ENCODE results near the gene NPDC1.
A peak's percentile ranks its signal among the peaks of the same experiment; 100 is the strongest.

Gene NPDC1

GRCh38 chr9:137053944-137054931 lies 8.3 kb upstream of the NPDC1 start, which contains the start of gene ENTPD2:
Gene ENTPD2 (minus strand): TSS chr9:137054061. CDS start chr9:137053997, 64 bp downstream.
- peak within 1 kb of the TSS; percentile 50 for H3K4me3 ChIP-seq (ENCODE audit: low read length)
- no peak within 1 kb of the TSS; the same call in 1 of the 2 replicates for H3K9ac ChIP-seq (ENCODE audit: low read depth, low read length)

GRCh38 chr9:137052998-137053943 lies 7.3 kb upstream of the NPDC1 start:
- H3K36me3 ChIP-seq (ENCODE audit: insufficient read depth, low read length): no peaks in the 10 kb centered on the region
- no peaks in the 10 kb centered on the region for H3K4me1 ChIP-seq (ENCODE audit: insufficient read depth, low read length)
- H3K27ac ChIP-seq (ENCODE audit: low read depth, low read length): no peak overlapping the region
- no peak overlapping the region for H3K9ac ChIP-seq (ENCODE audit: low read depth, low read length)
- peak overlapping the region; percentile 50 for H3K4me3 ChIP-seq (ENCODE audit: low read length)
- peaks cover 75% of the 10 kb centered on the region for H3K27me3 ChIP-seq (ENCODE audit: insufficient read depth, low read length)
- no peaks in the 10 kb centered on the region for H3K9me3 ChIP-seq (ENCODE audit: insufficient read depth, low read depth, low read length)
- WGBS: 14% methylated on average over 71 of the region's 71 CpGs

More at GRCh38 chr9:137053944-137054931, 8.3 kb upstream of the NPDC1 start, which contains the start of gene ENTPD2:
- Histone ChIP-seq H3K36me3 (ENCODE audit: insufficient read depth, low read length) (no peaks in the 10 kb centered on the region), H3K27me3 (ENCODE audit: insufficient read depth, low read length) (peaks cover 68% of the 10 kb centered on the region), H3K4me1 (ENCODE audit: insufficient read depth, low read length) (no peaks in the 10 kb centered on the region), H3K9me3 (ENCODE audit: insufficient read depth, low read depth, low read length) (no peaks in the 10 kb centered on the region), H3K27ac (ENCODE audit: low read depth, low read length) (no peak within 1 kb of the TSS)
- 15% methylated on average over 90 of the region's 90 CpGs for WGBS

GRCh38 chr9:137052293-137052692 lies 6.3 kb upstream of the NPDC1 start:
- Histone ChIP-seq H3K27me3 (ENCODE audit: insufficient read depth, low read length) (peaks cover 85% of the 10 kb centered on the region), H3K4me3 (ENCODE audit: low read length) (no peak overlapping the region), H3K9me3 (ENCODE audit: insufficient read depth, low read depth, low read length) (no peaks in the 10 kb centered on the region), H3K9ac (ENCODE audit: low read depth, low read length) (no peak overlapping the region), H3K36me3 (ENCODE audit: insufficient read depth, low read length) (no peaks in the 10 kb centered on the region), H3K4me1 (ENCODE audit: insufficient read depth, low read length) (no peaks in the 10 kb centered on the region), H3K27ac (ENCODE audit: low read depth, low read length) (no peak overlapping the region)
- 72% methylated on average over 7 of the region's 8 CpGs for WGBS

- Histone ChIP-seq H3K36me3 (ENCODE audit: insufficient read depth, low read length) (no peaks in the 10 kb centered on the region), H3K27ac (ENCODE audit: low read depth, low read length) (no peak overlapping the region), H3K4me1 (ENCODE audit: insufficient read depth, low read length) (no peaks in the 10 kb centered on the region), H3K27me3 (ENCODE audit: insufficient read depth, low read length) (peaks cover 92% of the 10 kb centered on the region), H3K9ac (ENCODE audit: low read depth, low read length) (no peak overlapping the region), H3K4me3 (ENCODE audit: low read length) (no peak overlapping the region), H3K9me3 (ENCODE audit: insufficient read depth, low read depth, low read length) (no peaks in the 10 kb centered on the region)
- WGBS: 92% methylated on average over 17 of the region's 17 CpGs
Measured at GRCh38 chr9:137051145-137051724, 5.3 kb upstream of the NPDC1 start.

GRCh38 chr9:137050570-137050969 lies 4.6 kb upstream of the NPDC1 start:
- Histone ChIP-seq H3K27me3 (ENCODE audit: insufficient read depth, low read length) (peaks cover 92% of the 10 kb centered on the region), H3K9ac (ENCODE audit: low read depth, low read length) (no peak overlapping the region), H3K9me3 (ENCODE audit: insufficient read depth, low read depth, low read length) (no peaks in the 10 kb centered on the region), H3K4me3 (ENCODE audit: low read length) (no peak overlapping the region), H3K4me1 (ENCODE audit: insufficient read depth, low read length) (no peaks in the 10 kb centered on the region), H3K27ac (ENCODE audit: low read depth, low read length) (no peak overlapping the region), H3K36me3 (ENCODE audit: insufficient read depth, low read length) (no peaks in the 10 kb centered on the region)
- 79% methylated on average over 5 of the region's 5 CpGs for WGBS

- 46% methylated on average over 38 of the region's 38 CpGs for WGBS
- peaks cover 3% of the 10 kb centered on the region; the same call in 1 of the 2 replicates for H3K4me1 ChIP-seq (ENCODE audit: insufficient read depth, low read length)
- H3K4me3 ChIP-seq (ENCODE audit: low read length): no peak overlapping the region
- H3K36me3 ChIP-seq (ENCODE audit: insufficient read depth, low read length): no peaks in the 10 kb centered on the region
- H3K9me3 ChIP-seq (ENCODE audit: insufficient read depth, low read depth, low read length): no peaks in the 10 kb centered on the region
- H3K9ac ChIP-seq (ENCODE audit: low read depth, low read length): no peak overlapping the region
- H3K27ac ChIP-seq (ENCODE audit: low read depth, low read length): no peak overlapping the region
- peaks cover 92% of the 10 kb centered on the region for H3K27me3 ChIP-seq (ENCODE audit: insufficient read depth, low read length)
Measured at GRCh38 chr9:137049544-137050449, 3.8 kb upstream of the NPDC1 start.

GRCh38 chr9:137048655-137049543 lies 2.9 kb upstream of the NPDC1 start:
- Histone ChIP-seq H3K9me3 (ENCODE audit: insufficient read depth, low read depth, low read length) (no peaks in the 10 kb centered on the region), H3K36me3 (ENCODE audit: insufficient read depth, low read length) (no peaks in the 10 kb centered on the region), H3K4me3 (ENCODE audit: low read length) (no peak overlapping the region), H3K9ac (ENCODE audit: low read depth, low read length) (no peak overlapping the region), H3K27me3 (ENCODE audit: insufficient read depth, low read length) (peaks cover 92% of the 10 kb centered on the region), H3K4me1 (ENCODE audit: insufficient read depth, low read length) (peaks cover 3% of the 10 kb centered on the region; the same call in 1 of the 2 replicates), H3K27ac (ENCODE audit: low read depth, low read length) (no peak overlapping the region)
- 47% methylated on average over 72 of the region's 72 CpGs for WGBS

- Histone ChIP-seq H3K27me3 (ENCODE audit: insufficient read depth, low read length) (peaks cover 61% of the 10 kb centered on the region), H3K9ac (ENCODE audit: low read depth, low read length) (no peak overlapping the region), H3K4me1 (ENCODE audit: insufficient read depth, low read length) (peaks cover 3% of the 10 kb centered on the region; the same call in 1 of the 2 replicates), H3K27ac (ENCODE audit: low read depth, low read length) (no peak overlapping the region), H3K36me3 (ENCODE audit: insufficient read depth, low read length) (no peaks in the 10 kb centered on the region), H3K4me3 (ENCODE audit: low read length) (peak overlapping the region; percentile 69), H3K9me3 (ENCODE audit: insufficient read depth, low read depth, low read length) (no peaks in the 10 kb centered on the region)
- WGBS: 6% methylated on average over 96 of the region's 96 CpGs
Measured at GRCh38 chr9:137045294-137046087, 486 bp downstream of the NPDC1 start.
